ENCODE results near the gene PPP3R2. TPM values are rescaled to one million over a fixed set of nuclear protein-coding genes. Genes with fewer than 3 reads are reported as not detected.

The PPP3R2 gene
- total RNA-seq, 1 donor from 2014 or later, result not detected

DNA sequence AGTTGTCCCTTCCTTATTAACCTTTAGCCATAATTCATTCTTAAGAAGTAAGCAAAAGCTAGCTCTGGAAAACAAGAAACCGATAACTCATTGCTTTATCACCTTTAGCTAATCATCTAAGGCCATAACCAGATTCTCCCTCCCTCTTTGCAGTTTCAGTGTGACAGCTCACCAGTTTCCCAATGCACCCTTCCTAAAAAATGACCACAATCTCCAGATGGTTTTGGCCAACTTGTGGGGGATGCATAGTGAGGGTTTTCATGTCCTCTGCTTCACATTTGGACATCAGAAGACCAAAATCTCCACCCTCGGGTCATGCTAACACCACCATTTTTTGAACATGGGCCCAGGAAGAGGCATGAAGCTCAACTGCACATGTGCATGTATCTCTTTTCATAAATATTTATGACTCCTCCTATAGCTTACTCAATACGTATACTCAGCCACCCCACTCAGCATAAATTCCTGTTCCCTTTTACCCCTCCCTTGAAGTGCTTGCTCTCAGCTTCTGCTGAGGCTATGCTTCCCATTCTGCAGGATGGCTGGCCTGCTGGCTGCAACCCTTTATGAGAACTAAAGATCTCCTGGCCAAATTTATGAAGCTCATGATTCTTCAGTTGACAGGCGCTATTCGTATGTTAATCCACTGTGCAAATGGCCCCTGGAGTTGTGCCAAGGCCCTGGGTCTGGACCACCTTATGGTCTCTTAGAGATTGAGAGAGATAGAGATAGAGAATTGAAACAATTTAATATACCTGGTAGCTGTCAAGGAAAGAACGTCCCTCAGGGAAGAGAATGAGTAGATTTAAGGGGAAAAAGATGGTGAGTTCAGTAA, 14.8 kb downstream of the PPP3R2 start:
- Histone ChIP-seq H3K4me3 (no peak overlapping the region), H3K9me3 (replicated peaks) (no peaks in the 10 kb centered on the region), H3K4me1 (no peaks in the 10 kb centered on the region), H3K27ac (replicated peaks) (no peak overlapping the region), H3K27me3 (ENCODE audit: low read depth) (no peaks in the 10 kb centered on the region), H3K36me3 (no peaks in the 10 kb centered on the region)
- no peak for DNase-seq
- intact Hi-C loops (cut with micrococcal nuclease), result no loop called here
- TF ChIP-seq, protein P1, sequence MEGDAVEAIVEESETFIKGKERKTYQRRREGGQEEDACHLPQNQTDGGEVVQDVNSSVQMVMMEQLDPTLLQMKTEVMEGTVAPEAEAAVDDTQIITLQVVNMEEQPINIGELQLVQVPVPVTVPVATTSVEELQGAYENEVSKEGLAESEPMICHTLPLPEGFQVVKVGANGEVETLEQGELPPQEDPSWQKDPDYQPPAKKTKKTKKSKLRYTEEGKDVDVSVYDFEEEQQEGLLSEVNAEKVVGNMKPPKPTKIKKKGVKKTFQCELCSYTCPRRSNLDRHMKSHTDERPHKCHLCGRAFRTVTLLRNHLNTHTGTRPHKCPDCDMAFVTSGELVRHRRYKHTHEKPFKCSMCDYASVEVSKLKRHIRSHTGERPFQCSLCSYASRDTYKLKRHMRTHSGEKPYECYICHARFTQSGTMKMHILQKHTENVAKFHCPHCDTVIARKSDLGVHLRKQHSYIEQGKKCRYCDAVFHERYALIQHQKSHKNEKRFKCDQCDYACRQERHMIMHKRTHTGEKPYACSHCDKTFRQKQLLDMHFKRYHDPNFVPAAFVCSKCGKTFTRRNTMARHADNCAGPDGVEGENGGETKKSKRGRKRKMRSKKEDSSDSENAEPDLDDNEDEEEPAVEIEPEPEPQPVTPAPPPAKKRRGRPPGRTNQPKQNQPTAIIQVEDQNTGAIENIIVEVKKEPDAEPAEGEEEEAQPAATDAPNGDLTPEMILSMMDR (IDR thresholded peaks at IDR 0.05; ENCODE audit: borderline replicate concordance), result no peak

DNA sequence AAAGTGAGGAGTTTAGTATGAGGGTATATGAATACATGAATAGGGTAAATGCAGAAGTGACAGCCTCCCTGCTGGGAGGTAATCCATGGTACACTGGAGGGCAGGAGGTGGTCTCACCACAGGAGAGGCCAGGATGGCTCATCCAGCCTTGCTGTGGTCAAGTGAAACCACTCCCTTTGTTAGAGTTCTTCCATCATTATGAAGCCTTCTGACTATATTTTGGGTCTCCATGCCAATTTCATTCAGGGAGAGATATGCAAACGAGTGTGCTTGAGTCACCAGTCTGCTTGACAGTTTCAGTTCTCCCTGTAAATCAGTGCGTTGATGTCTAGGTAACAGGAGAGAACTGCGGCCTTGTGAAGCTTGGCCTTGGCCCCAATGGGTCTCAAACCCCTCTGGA, 16.4 kb downstream of the PPP3R2 start:
- Histone ChIP-seq H3K4me1 (no peaks in the 10 kb centered on the region), H3K36me3 (no peaks in the 10 kb centered on the region), H3K9me3 (replicated peaks) (no peaks in the 10 kb centered on the region), H3K27ac (replicated peaks) (no peak overlapping the region), H3K4me3 (no peak overlapping the region), H3K27me3 (ENCODE audit: low read depth) (no peaks in the 10 kb centered on the region)
- TF ChIP-seq, protein P1 (IDR thresholded peaks at IDR 0.05; ENCODE audit: borderline replicate concordance), result no peak
- intact Hi-C loops (cut with micrococcal nuclease), result no loop called here
- DNase-seq, result no peak

DNA sequence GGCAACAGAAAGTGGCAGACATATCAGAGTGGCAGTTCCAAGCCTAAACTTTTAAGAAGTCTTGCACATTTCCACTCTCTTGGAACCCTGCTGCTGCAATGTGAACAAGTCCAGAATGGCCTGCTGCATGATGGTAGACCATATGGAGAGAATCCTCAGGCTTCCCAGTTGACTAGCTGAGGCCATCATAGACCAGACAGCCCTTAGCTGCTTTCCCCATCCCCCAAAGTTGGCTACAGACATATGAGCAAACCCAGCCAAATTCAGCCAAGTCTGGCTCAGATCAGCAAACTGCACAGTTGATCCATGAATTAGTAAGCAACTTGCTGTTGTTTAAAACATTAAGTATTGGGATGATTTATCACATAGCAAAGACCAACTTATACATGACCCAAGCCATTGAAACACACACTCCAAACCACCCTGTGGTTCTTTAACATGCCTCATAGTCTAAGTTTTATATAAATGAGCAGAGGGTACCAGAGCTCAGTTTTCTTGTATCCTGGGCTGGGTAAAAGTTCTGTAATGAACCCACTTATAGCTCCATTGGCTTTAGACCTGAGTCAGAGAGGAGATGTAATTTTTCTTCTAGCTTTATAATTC, 19.9 kb downstream of the PPP3R2 start:
- Histone ChIP-seq H3K27ac (replicated peaks) (no peak overlapping the region), H3K27me3 (ENCODE audit: low read depth) (no peaks in the 10 kb centered on the region), H3K4me1 (peaks cover 6% of the 10 kb centered on the region), H3K4me3 (no peak overlapping the region), H3K36me3 (no peaks in the 10 kb centered on the region), H3K9me3 (replicated peaks) (no peaks in the 10 kb centered on the region)
- DNase-seq, result no peak
- TF ChIP-seq, protein P1 (IDR thresholded peaks at IDR 0.05; ENCODE audit: borderline replicate concordance), result no peak
- intact Hi-C loops (cut with micrococcal nuclease), result no loop called here

DNA sequence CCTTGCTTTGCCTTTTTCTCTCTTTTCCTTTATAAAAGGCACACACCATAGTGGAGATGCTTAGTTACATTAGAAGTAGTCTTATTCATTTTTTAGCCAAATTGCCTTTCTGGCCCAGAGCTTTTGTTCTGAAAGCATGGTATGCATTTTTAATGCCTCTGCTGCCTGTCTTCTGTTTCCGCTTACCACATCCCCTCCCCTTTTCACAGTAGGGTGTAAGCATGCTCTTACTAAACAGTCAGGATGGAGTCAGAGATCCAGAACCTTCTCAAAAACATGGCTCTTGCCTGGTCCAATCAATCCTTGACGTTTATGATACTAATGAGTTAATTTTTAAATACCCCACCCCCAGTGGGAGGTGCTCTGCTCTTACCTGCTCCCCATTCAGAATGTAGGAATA, 22.5 kb downstream of the PPP3R2 start:
- intact Hi-C loops (cut with micrococcal nuclease), result no loop called here
- no peaks in the 10 kb centered on the region for H3K9me3 ChIP-seq (replicated peaks)
- no peak for DNase-seq
- H3K4me3 ChIP-seq, result no peak overlapping the region
- peaks cover 5% of the 10 kb centered on the region for H3K36me3 ChIP-seq
- no peak overlapping the region for H3K27ac ChIP-seq (replicated peaks)
- H3K27me3 ChIP-seq (ENCODE audit: low read depth), result no peaks in the 10 kb centered on the region
- peaks cover 10% of the 10 kb centered on the region for H3K4me1 ChIP-seq
- TF ChIP-seq, protein P1 (IDR thresholded peaks at IDR 0.05; ENCODE audit: borderline replicate concordance), result no peak

DNA sequence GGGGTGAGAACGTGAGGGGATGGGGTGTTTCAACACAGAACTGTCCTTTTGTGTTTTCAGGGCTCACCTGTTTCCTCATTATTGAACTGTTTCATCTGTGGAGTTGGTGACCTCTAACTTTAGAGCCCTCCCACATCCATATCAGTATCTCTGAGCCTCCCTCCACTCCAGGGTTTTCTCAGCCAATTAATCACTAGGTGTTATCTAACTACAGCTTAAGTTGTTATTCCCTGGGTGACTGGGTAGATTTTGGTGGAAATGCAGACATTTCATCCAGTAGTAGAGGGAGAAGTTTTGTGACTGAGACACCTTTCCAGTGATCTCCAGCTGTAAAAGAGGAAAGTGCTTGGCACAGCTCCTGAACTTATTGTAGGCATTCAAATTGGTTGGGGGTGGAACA, 23.7 kb downstream of the PPP3R2 start:
- Histone ChIP-seq H3K4me3 (no peak overlapping the region), H3K9me3 (replicated peaks) (no peaks in the 10 kb centered on the region), H3K27ac (replicated peaks) (no peak overlapping the region), H3K27me3 (ENCODE audit: low read depth) (no peaks in the 10 kb centered on the region), H3K36me3 (peaks cover 15% of the 10 kb centered on the region), H3K4me1 (peaks cover 10% of the 10 kb centered on the region)
- no peak for DNase-seq
- TF ChIP-seq, protein P1 (IDR thresholded peaks at IDR 0.05; ENCODE audit: borderline replicate concordance), result no peak
- intact Hi-C loops (cut with micrococcal nuclease), result no loop called here
